ENCODE data around the gene HYLS1. TPM values are rescaled to one million over a fixed set of nuclear protein-coding genes. Genes with fewer than 3 reads are reported as not detected.

HYLS1 gene
- total and polyA plus RNA-seq, 9 donors, result 2.2 to 8.8 (median 4.5) TPM

GRCh38 chr11:125869521-125869920, 17.9 kb upstream of the HYLS1 start:
- H3K27me3 ChIP-seq, result no peaks in the 10 kb centered on the region
- H3K4me1 ChIP-seq (ENCODE audit: insufficient read depth), result no peaks in the 10 kb centered on the region
- WGBS, 3 donors, result 41 to 52% (median 42%) methylated on average over 2 of the region's 2 CpGs
- no peak overlapping the region for H3K27ac ChIP-seq
- TF ChIP-seq POLR2A (IDR thresholded peaks at IDR 0.05) (no peak), EP300 (IDR thresholded peaks at IDR 0.05) (no peak)
- TF ChIP-seq, protein P1, sequence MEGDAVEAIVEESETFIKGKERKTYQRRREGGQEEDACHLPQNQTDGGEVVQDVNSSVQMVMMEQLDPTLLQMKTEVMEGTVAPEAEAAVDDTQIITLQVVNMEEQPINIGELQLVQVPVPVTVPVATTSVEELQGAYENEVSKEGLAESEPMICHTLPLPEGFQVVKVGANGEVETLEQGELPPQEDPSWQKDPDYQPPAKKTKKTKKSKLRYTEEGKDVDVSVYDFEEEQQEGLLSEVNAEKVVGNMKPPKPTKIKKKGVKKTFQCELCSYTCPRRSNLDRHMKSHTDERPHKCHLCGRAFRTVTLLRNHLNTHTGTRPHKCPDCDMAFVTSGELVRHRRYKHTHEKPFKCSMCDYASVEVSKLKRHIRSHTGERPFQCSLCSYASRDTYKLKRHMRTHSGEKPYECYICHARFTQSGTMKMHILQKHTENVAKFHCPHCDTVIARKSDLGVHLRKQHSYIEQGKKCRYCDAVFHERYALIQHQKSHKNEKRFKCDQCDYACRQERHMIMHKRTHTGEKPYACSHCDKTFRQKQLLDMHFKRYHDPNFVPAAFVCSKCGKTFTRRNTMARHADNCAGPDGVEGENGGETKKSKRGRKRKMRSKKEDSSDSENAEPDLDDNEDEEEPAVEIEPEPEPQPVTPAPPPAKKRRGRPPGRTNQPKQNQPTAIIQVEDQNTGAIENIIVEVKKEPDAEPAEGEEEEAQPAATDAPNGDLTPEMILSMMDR (IDR thresholded peaks at IDR 0.05), result no peak
- intact Hi-C loops (cut with DNase I), result no loop called here
- no peaks in the 10 kb centered on the region for H3K9me3 ChIP-seq
- H3K4me3 ChIP-seq, result no peak overlapping the region
- H3K36me3 ChIP-seq, result no peaks in the 10 kb centered on the region
- no peak for DNase-seq

GRCh38 chr11:125871391-125872137, 15.9 kb upstream of the HYLS1 start:
- TF ChIP-seq, protein P1 (IDR thresholded peaks at IDR 0.05), result no peak
- TF ChIP-seq EP300 (IDR thresholded peaks at IDR 0.05) (no peak), POLR2A (IDR thresholded peaks at IDR 0.05) (no peak)
- H3K4me1 ChIP-seq (ENCODE audit: insufficient read depth), result no peaks in the 10 kb centered on the region
- DNase-seq, result no peak
- no peak overlapping the region for H3K4me3 ChIP-seq
- no peaks in the 10 kb centered on the region for H3K27me3 ChIP-seq
- WGBS, 3 donors, result 70 to 72% (median 70%) methylated on average over 10 of the region's 10 CpGs
- no peaks in the 10 kb centered on the region for H3K9me3 ChIP-seq
- H3K27ac ChIP-seq, result no peak overlapping the region
- intact Hi-C loops (cut with DNase I), result no loop called here
- H3K36me3 ChIP-seq, result no peaks in the 10 kb centered on the region

GRCh38 chr11:125872138-125872491, 15.4 kb upstream of the HYLS1 start:
- no peak for DNase-seq
- intact Hi-C loops (cut with DNase I), result no loop called here
- Histone ChIP-seq H3K9me3 (no peaks in the 10 kb centered on the region), H3K27ac (no peak overlapping the region), H3K4me1 (ENCODE audit: insufficient read depth) (no peaks in the 10 kb centered on the region), H3K27me3 (no peaks in the 10 kb centered on the region), H3K4me3 (no peak overlapping the region), H3K36me3 (no peaks in the 10 kb centered on the region)
- TF ChIP-seq POLR2A (IDR thresholded peaks at IDR 0.05) (no peak), EP300 (IDR thresholded peaks at IDR 0.05) (no peak)
- TF ChIP-seq, protein P1 (IDR thresholded peaks at IDR 0.05), result no peak

- no peaks in the 10 kb centered on the region for H3K36me3 ChIP-seq
- no peak overlapping the region for H3K27ac ChIP-seq
- no peaks in the 10 kb centered on the region for H3K9me3 ChIP-seq
- no peaks in the 10 kb centered on the region for H3K27me3 ChIP-seq
- DNase-seq, result no peak
- TF ChIP-seq EP300 (IDR thresholded peaks at IDR 0.05), result no peak
- no peak for TF ChIP-seq POLR2A (IDR thresholded peaks at IDR 0.05)
- TF ChIP-seq, protein P1 (IDR thresholded peaks at IDR 0.05), result no peak
- no peaks in the 10 kb centered on the region for H3K4me1 ChIP-seq (ENCODE audit: insufficient read depth)
- intact Hi-C loops (cut with DNase I), result no loop called here
- no peak overlapping the region for H3K4me3 ChIP-seq
- 47 to 77% (median 55%) methylated on average over 20 of the region's 20 CpGs for WGBS, 3 donors
These were observed 13.4 kb upstream of the HYLS1 start for GRCh38 chr11:125873881-125874555.
